CD14-positive monocyte (primary cell): ENCODE results near the gene WFDC2. TPM values are rescaled to one million over a fixed set of nuclear protein-coding genes. Genes with fewer than 3 reads are reported as not detected.

Source experiments
- DNase-seq, 3 donors: peaks; one replicate each; pipeline ENCODE4 v3.0.0-alpha.2; 2011 to 2022
- H2AFZ ChIP-seq: 2 replicates; pipeline ENCODE4 v1.6.0; 2012; ENCODE audit warnings: mild to moderate bottlenecking, low read depth, low read length, inconsistent platforms; ENCODE audit not compliant: insufficient read depth, poor library complexity, severe bottlenecking
- H3K27ac ChIP-seq, 2 donors: 1 replicate in 1 of 2; 2 replicates in 1 of 2; pipeline ENCODE4 v1.5.1; 2012 to 2013; ENCODE audit warnings: low read length in 2 of 2, control low read depth in 1 of 2, inconsistent platforms in 1 of 2, low read depth in 1 of 2, mild to moderate bottlenecking in 1 of 2
- H3K27me3 ChIP-seq, 2 donors: one replicate each; pipeline versions ENCODE4 v1.6.0 to v1.6.1; 2011 to 2013; ENCODE audit warnings: low read length in 2 of 2; ENCODE audit not compliant: control insufficient read depth in 2 of 2, insufficient read depth in 2 of 2
- H3K36me3 ChIP-seq, 2 donors: replicated peaks in 1 of 2; 1 replicate in 1 of 2; 2 replicates in 1 of 2; pipeline versions ENCODE4 v1.5.1 to v1.6.1; 2012 to 2013; ENCODE audit warnings: low read length in 2 of 2, control low read depth in 1 of 2, inconsistent platforms in 1 of 2, mild to moderate bottlenecking in 1 of 2; ENCODE audit not compliant: insufficient read depth in 2 of 2, control insufficient read depth in 1 of 2
- H3K4me1 ChIP-seq, 2 donors: 1 replicate in 1 of 2; 2 replicates in 1 of 2; pipeline versions ENCODE4 v1.5.1 to v1.6.1; 2012 to 2013; ENCODE audit warnings: low read length in 2 of 2, control low read depth in 1 of 2, inconsistent platforms in 1 of 2, mild to moderate bottlenecking in 1 of 2, moderate library complexity in 1 of 2; ENCODE audit not compliant: insufficient read depth in 2 of 2, control insufficient read depth in 1 of 2
- H3K4me2 ChIP-seq: replicated peaks from 2 replicates; pipeline ENCODE3; 2012; ENCODE audit warnings: low read length, moderate library complexity, mild to moderate bottlenecking; ENCODE audit not compliant: poor library complexity, severe bottlenecking; ENCODE audit errors: extremely low read depth
- H3K4me3 ChIP-seq, 3 experiments: fragments of 200-600 bp in 1 of 3; sonication (generic) in 1 of 3; replicated peaks in 1 of 3; 1 replicate in 2 of 3; 2 replicates in 1 of 3; pipeline ENCODE4 v1.5.1; 2011 to 2013; ENCODE audit warnings: low read length in 3 of 3, mild to moderate bottlenecking in 3 of 3, control low read depth in 2 of 3, low read depth in 2 of 3, inconsistent platforms in 1 of 3, moderate library complexity in 1 of 3
- H3K79me2 ChIP-seq: 2 replicates; pipeline ENCODE4 v1.6.0; 2012; ENCODE audit warnings: mild to moderate bottlenecking, control low read depth, inconsistent platforms, low read length, moderate library complexity; ENCODE audit not compliant: insufficient read depth
- H3K9ac ChIP-seq: 2 replicates; pipeline ENCODE4 v1.6.0; 2017; ENCODE audit warnings: low read length, mild to moderate bottlenecking; ENCODE audit not compliant: insufficient read depth, poor library complexity, severe bottlenecking
- H3K9me3 ChIP-seq, 2 donors: replicated peaks in 1 of 2; 1 replicate in 1 of 2; 2 replicates in 1 of 2; pipeline versions ENCODE4 v1.5.1 to v1.6.1; 2012 to 2013; ENCODE audit warnings: low read length in 2 of 2, control low read depth in 1 of 2; ENCODE audit not compliant: control insufficient read depth in 1 of 2, insufficient read depth in 1 of 2
- H4K20me1 ChIP-seq: 2 replicates; pipeline ENCODE4 v1.6.0; 2012; ENCODE audit warnings: mild to moderate bottlenecking, low read length, control low read depth, moderate library complexity; ENCODE audit not compliant: insufficient read depth
- H3K27ac Mint-ChIP-seq, 7 donors: one replicate each; pipeline ENCODE4 v1.8.0; 2020; ENCODE audit warnings: mild to moderate bottlenecking in 7 of 7, mixed read lengths in 7 of 7, moderate library complexity in 6 of 7, inconsistent platforms in 2 of 7
- H3K27me3 Mint-ChIP-seq, 3 donors: one replicate each; pipeline ENCODE4 v1.8.0; 2021 to 2022; ENCODE audit warnings: low read depth in 3 of 3, mild to moderate bottlenecking in 3 of 3, mixed read lengths in 3 of 3, moderate library complexity in 3 of 3, inconsistent platforms in 1 of 3
- H3K36me3 Mint-ChIP-seq, 2 donors: one replicate each; pipeline ENCODE4 v1.8.0; 2020; ENCODE audit warnings: mixed read lengths in 2 of 2, inconsistent platforms in 1 of 2, mild to moderate bottlenecking in 1 of 2
- H3K4me1 Mint-ChIP-seq: one replicate; pipeline ENCODE4 v1.8.0; 2020; ENCODE audit warnings: mild to moderate bottlenecking, mixed read lengths
- H3K4me3 Mint-ChIP-seq, 2 donors: one replicate each; pipeline ENCODE4 v1.8.0; 2020; ENCODE audit warnings: mild to moderate bottlenecking in 2 of 2, mixed read lengths in 2 of 2, moderate library complexity in 1 of 2
- H3K9me3 Mint-ChIP-seq, 7 donors: one replicate each; pipeline ENCODE4 v1.8.0; 2020 to 2022; ENCODE audit warnings: mixed read lengths in 7 of 7, mild to moderate bottlenecking in 6 of 7, moderate library complexity in 6 of 7, inconsistent platforms in 2 of 7
- WGBS: methylation state at CpG from one replicate; pipeline ENCODE4 v1.1.5; 2013; ENCODE audit warnings: missing lambda C conversion rate; ENCODE audit not compliant: insufficient coverage; 5-methylcytosine and 5-hydroxymethylcytosine counted together
- intact Hi-C, 2 donors: fragments of 100-400 bp; cut with micrococcal nuclease; formaldehyde crosslinking; loops; one replicate each; pipeline versions ENCODE4 v1.15.0 to v1.15.1; 2023
- polyA plus RNA-seq, 3 donors: library from polyadenylated mRNA; depleted of rRNA in 1 of 3; unstranded in 2 of 3; stranded (reverse) in 1 of 3; fragments of 300-500 nt in 2 of 3; fragments of >200 nt in 1 of 3; fragmentation: Illumina TruSeq in 2 of 3; gene quantifications; 1 replicate in 2 of 3; 2 replicates in 1 of 3; pipeline ENCODE4 v1.2.3, GENCODE V29; 2012 to 2021
- TF ChIP-seq, protein P1 (sequence below): fragments of 200-600 bp; IDR thresholded peaks from one replicate; pipeline ENCODE4 v1.8.0; 2022; ENCODE audit warnings: antibody characterized with exemption, mild to moderate bottlenecking

Gene WFDC2
- polyA plus RNA-seq, 3 donors, result not detected

DNA sequence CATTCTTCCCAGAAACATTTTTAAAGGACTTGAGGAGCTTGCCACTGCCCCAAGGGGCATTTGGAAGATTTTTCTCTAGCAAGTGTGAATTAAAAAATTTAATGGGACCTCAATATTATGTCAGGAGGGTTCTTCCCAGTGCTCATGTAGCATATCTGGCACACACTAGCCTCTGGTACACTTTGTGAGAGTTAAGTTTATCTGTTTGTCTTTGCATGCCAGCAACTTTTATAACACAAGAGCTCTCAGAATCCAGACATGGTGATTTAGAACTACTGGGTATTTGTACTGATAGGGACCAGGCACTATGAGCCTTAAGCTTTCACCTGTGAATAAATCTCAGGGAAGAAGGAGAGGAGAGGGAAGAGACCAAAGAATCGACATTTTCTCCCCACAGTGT, 33.0 kb downstream of the WFDC2 start:
- no peaks in the 10 kb centered on the region for H3K9me3 ChIP-seq
- Mint-ChIP-seq H3K4me1 (no peaks in the 10 kb centered on the region), H3K4me3 (peak overlapping the region in 1 of 2 donors; percentile 18), H3K27me3 (peaks cover 21 to 58% (median 32%) of the 10 kb centered on the region in 3 donors), H3K36me3 (no peaks in the 10 kb centered on the region), H3K9me3 (peaks cover 0 to 5% (median 0%) of the 10 kb centered on the region in 7 donors), H3K27ac (no peak overlapping the region)
- H3K4me3 ChIP-seq, result no peak overlapping the region
- H3K27me3 ChIP-seq, result peaks cover 13 to 25% of the 10 kb centered on the region in 2 donors
- no peak overlapping the region for H3K27ac ChIP-seq
- H3K4me1 ChIP-seq, result no peaks in the 10 kb centered on the region
- no peaks in the 10 kb centered on the region for H3K36me3 ChIP-seq
- no peaks in the 10 kb centered on the region for H3K79me2 ChIP-seq
- H3K4me2 ChIP-seq, result no peak overlapping the region
- DNase-seq, result no peak
- no peaks in the 10 kb centered on the region for H4K20me1 ChIP-seq
- TF ChIP-seq, protein P1, sequence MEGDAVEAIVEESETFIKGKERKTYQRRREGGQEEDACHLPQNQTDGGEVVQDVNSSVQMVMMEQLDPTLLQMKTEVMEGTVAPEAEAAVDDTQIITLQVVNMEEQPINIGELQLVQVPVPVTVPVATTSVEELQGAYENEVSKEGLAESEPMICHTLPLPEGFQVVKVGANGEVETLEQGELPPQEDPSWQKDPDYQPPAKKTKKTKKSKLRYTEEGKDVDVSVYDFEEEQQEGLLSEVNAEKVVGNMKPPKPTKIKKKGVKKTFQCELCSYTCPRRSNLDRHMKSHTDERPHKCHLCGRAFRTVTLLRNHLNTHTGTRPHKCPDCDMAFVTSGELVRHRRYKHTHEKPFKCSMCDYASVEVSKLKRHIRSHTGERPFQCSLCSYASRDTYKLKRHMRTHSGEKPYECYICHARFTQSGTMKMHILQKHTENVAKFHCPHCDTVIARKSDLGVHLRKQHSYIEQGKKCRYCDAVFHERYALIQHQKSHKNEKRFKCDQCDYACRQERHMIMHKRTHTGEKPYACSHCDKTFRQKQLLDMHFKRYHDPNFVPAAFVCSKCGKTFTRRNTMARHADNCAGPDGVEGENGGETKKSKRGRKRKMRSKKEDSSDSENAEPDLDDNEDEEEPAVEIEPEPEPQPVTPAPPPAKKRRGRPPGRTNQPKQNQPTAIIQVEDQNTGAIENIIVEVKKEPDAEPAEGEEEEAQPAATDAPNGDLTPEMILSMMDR, result no peak
- intact Hi-C loops, result no loop called here
- no peak overlapping the region for H2AFZ ChIP-seq
- H3K9ac ChIP-seq, result no peak overlapping the region
- no CpG with 5 or more reads among the region's 1 CpG for WGBS

DNA sequence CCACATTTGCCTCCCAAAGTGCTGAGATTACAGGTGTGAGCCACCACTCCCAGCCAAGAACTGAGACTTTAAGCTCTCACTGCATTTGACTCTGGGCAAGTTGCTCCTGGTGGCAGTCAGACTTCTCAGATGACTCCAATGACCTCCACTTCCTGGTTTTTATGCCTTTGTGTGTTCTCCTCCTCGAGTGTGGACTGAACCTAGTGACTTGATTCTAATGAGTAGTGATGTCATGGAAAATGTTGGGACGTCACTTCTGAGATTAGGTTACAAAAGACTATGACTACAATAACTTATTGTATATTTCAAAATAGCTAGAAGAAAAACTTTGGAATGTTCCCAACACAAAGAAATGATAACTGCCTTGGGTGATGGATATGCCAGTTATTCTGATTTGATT, 33.9 kb downstream of the WFDC2 start:
- peaks cover 21 to 54% (median 36%) of the 10 kb centered on the region in 3 donors for H3K27me3 Mint-ChIP-seq
- TF ChIP-seq, protein P1, result no peak
- Histone ChIP-seq H2AFZ (no peak overlapping the region), H3K4me2 (no peak overlapping the region), H3K9me3 (no peaks in the 10 kb centered on the region), H3K79me2 (no peaks in the 10 kb centered on the region), H3K36me3 (no peaks in the 10 kb centered on the region), H3K27ac (no peak overlapping the region), H3K4me1 (no peaks in the 10 kb centered on the region), H3K4me3 (no peak overlapping the region), H4K20me1 (no peaks in the 10 kb centered on the region), H3K27me3 (peaks cover 13 to 25% of the 10 kb centered on the region in 2 donors), H3K9ac (no peak overlapping the region)
- H3K36me3 Mint-ChIP-seq, result no peaks in the 10 kb centered on the region
- H3K4me3 Mint-ChIP-seq, result no peak overlapping the region
- peaks cover 0 to 2% (median 0%) of the 10 kb centered on the region in 7 donors for H3K9me3 Mint-ChIP-seq
- H3K27ac Mint-ChIP-seq, result no peak overlapping the region
- intact Hi-C loops, result no loop called here
- WGBS, result no CpG with 5 or more reads among the region's 2 CpGs
- peak in 1 of 3 donors; percentile 44 for DNase-seq
- H3K4me1 Mint-ChIP-seq, result no peaks in the 10 kb centered on the region
